ENCODE results near the gene CHST9. TPM values are rescaled to one million over a fixed set of nuclear protein-coding genes. Genes with fewer than 3 reads are reported as not detected.

Gene CHST9
- total RNA-seq, 1 experiment from 2014 or later, result 3.5 TPM

GRCh38 chr18:26919201-26919600 is 265.9 kb downstream of the CHST9 start:
- no peak overlapping the region for H3K14ac ChIP-seq (ENCODE audit: insufficient read depth, low read length)
- Mint-ChIP-seq H3K27ac (no peak overlapping the region), H3K36me3 (ENCODE audit: insufficient read depth in 1 of 3, low read depth in 3 of 3) (peaks cover 0 to 13% (median 12%) of the 10 kb centered on the region in 3 experiments; a peak in 5 of 7 replicates), H3K4me1 (peaks cover 0 to 6% of the 10 kb centered on the region in 2 experiments; a peak in 1 of 4 replicates), H3K9me3 (peaks cover 9 to 12% of the 10 kb centered on the region in 2 experiments; a peak in 4 of 5 replicates), H3K4me3 (no peak overlapping the region), H3K27me3 (ENCODE audit: low read depth) (no peaks in the 10 kb centered on the region)
- H2BK20ac ChIP-seq (ENCODE audit: low read depth, low read length, poor library complexity, severe bottlenecking), result no peak overlapping the region
- H2BK12ac ChIP-seq (ENCODE audit: insufficient read length, low read depth, low read length), result no peak overlapping the region
- no peak overlapping the region for H3T11ph ChIP-seq (ENCODE audit: low read length)
- H2AFZ ChIP-seq (ENCODE audit: low read length), result no peak overlapping the region
- no peak overlapping the region for H2BK15ac ChIP-seq (ENCODE audit: low read depth, low read length)
- H4K8ac ChIP-seq (replicated peaks; ENCODE audit: insufficient read length, low read depth, low read length), result no peak overlapping the region
- no peak overlapping the region for H2AK5ac ChIP-seq (ENCODE audit: insufficient read length, low read length)
- no peaks in the 10 kb centered on the region for H3K79me2 ChIP-seq (ENCODE audit: insufficient read depth, low read length)
- no peak overlapping the region for H4K5ac ChIP-seq (ENCODE audit: insufficient read length, low read depth, low read length)
- no peak overlapping the region for H3K56ac ChIP-seq (ENCODE audit: insufficient read length, low read depth, low read length)
- no peaks in the 10 kb centered on the region for H3K27me3 ChIP-seq (ENCODE audit: insufficient read depth, low read length)
- no peaks in the 10 kb centered on the region for H3K79me1 ChIP-seq (ENCODE audit: insufficient read depth, low read depth, low read length, poor library complexity, severe bottlenecking)
- no peak overlapping the region for H3K18ac ChIP-seq (ENCODE audit: insufficient read length, low read depth, low read length)
- H3K23me2 ChIP-seq (ENCODE audit: insufficient read length, low read depth, low read length, poor library complexity, severe bottlenecking), result no peaks in the 10 kb centered on the region
- no peak overlapping the region for H3K9ac ChIP-seq (ENCODE audit: extremely low read depth, insufficient read length, low read length)
- no CpG with 5 or more reads among the region's 2 CpGs for WGBS (ENCODE audit: extremely low coverage, insufficient read length, low lambda C conversion rate)
- no peak overlapping the region for H2BK5ac ChIP-seq (ENCODE audit: insufficient read length, low read length)
- H3K4me1 ChIP-seq (ENCODE audit: insufficient read depth, low read length), result no peaks in the 10 kb centered on the region
- H3K4me2 ChIP-seq (ENCODE audit: insufficient read depth, insufficient read length, low read length), result no peak overlapping the region
- no peaks in the 10 kb centered on the region for H4K20me1 ChIP-seq (ENCODE audit: control insufficient read depth, insufficient read depth, insufficient read length)
- H3K4ac ChIP-seq (ENCODE audit: low read depth, low read length), result no peak overlapping the region
- no peak overlapping the region for H4K91ac ChIP-seq (ENCODE audit: insufficient read length, low read depth, low read length)
- no peak for TF ChIP-seq CTCF (conservative IDR thresholded peaks at IDR 0.05)
- H3K23ac ChIP-seq (ENCODE audit: insufficient read length, low read depth, low read length), result no peak overlapping the region
- no peak overlapping the region for H2BK120ac ChIP-seq (ENCODE audit: low read depth, low read length, poor library complexity, severe bottlenecking)
- no peak overlapping the region for H3K27ac ChIP-seq (ENCODE audit: insufficient read length, low read depth, low read length)
- DNase-seq, result no peak
- H3K9me3 ChIP-seq (ENCODE audit: control insufficient read depth, low read depth, low read length), result no peaks in the 10 kb centered on the region

Measured in H9 (cell line).